HG03457 (cell line): Measurements from ENCODE around the gene LIPM.
"Not testable (repeated sequence)": the region's sequence is repeated elsewhere in the genome, so short reads cannot be mapped to it uniquely, and the experiment has no call there.

Source experiments
- ATAC-seq: cut with Tn5 transposase; IDR thresholded peaks from one replicate; pipeline ENCODE4 v1.9.1; 2021; ENCODE audit warnings: moderate number of reproducible peaks; ENCODE audit not compliant: unreplicated experiment

The LIPM gene

GRCh38 chr10:88837632-88838031 is 35.1 kb downstream of the LIPM start:
- not testable (repeated sequence) for ATAC-seq

- no peak for ATAC-seq
These were observed 36.3 kb downstream of the LIPM start for GRCh38 chr10:88838766-88839350.

GRCh38 chr10:88840104-88840503 is 37.6 kb downstream of the LIPM start:
- ATAC-seq, result no peak

GRCh38 chr10:88840881-88841280 is 38.4 kb downstream of the LIPM start:
- ATAC-seq, result no peak

GRCh38 chr10:88841316-88842111 is 39.0 kb downstream of the LIPM start:
- no peak for ATAC-seq

GRCh38 chr10:88843171-88843570 is 40.6 kb downstream of the LIPM start:
- no peak for ATAC-seq

- ATAC-seq, result no peak
These were observed 46.0 kb downstream of the LIPM start for GRCh38 chr10:88848499-88848898.

- ATAC-seq, result no peak
These were observed 46.7 kb downstream of the LIPM start for GRCh38 chr10:88849234-88849633.

- no peak for ATAC-seq
These were observed 48.2 kb downstream of the LIPM start for GRCh38 chr10:88850712-88851111.

GRCh38 chr10:88851706-88852105 is 49.2 kb downstream of the LIPM start, which contains the start of gene ANKRD22:
Gene ANKRD22 (minus strand): TSS chr10:88851844. CDS start chr10:88851607, 237 bp downstream.
- no peak for ATAC-seq

GRCh38 chr10:88852327-88852726 is 49.8 kb downstream of the LIPM start:
- no peak for ATAC-seq

- no peak for ATAC-seq
These were observed 50.8 kb downstream of the LIPM start for GRCh38 chr10:88853155-88853881.

GRCh38 chr10:88854684-88855083 is 52.2 kb downstream of the LIPM start:
- ATAC-seq, result no peak

GRCh38 chr10:88857831-88858230 is 55.3 kb downstream of the LIPM start:
- no peak for ATAC-seq

GRCh38 chr10:88858491-88858890 is 56.0 kb downstream of the LIPM start:
- no peak for ATAC-seq

GRCh38 chr10:88861036-88861435 is 58.5 kb downstream of the LIPM start:
- ATAC-seq, result no peak

GRCh38 chr10:88865281-88865876 is 62.8 kb downstream of the LIPM start:
- no peak for ATAC-seq

GRCh38 chr10:88866454-88866853 is 63.9 kb downstream of the LIPM start:
- ATAC-seq, result no peak

- no peak for ATAC-seq
These were observed 67.6 kb downstream of the LIPM start for GRCh38 chr10:88870089-88870488.
